Activated CD8-positive, alpha-beta memory T cell treated with anti-CD3 and anti-CD28 coated beads for 1 hour (primary cell): ENCODE measurements around the gene AQP9.

Source experiments
- DNase-seq, 2 donors: peaks; one replicate each; pipeline ENCODE4 v3.0.0-alpha.2; 2020; ENCODE audit warnings: low read depth in 1 of 2; ENCODE audit errors: extremely low read depth in 1 of 2

Gene AQP9

DNA sequence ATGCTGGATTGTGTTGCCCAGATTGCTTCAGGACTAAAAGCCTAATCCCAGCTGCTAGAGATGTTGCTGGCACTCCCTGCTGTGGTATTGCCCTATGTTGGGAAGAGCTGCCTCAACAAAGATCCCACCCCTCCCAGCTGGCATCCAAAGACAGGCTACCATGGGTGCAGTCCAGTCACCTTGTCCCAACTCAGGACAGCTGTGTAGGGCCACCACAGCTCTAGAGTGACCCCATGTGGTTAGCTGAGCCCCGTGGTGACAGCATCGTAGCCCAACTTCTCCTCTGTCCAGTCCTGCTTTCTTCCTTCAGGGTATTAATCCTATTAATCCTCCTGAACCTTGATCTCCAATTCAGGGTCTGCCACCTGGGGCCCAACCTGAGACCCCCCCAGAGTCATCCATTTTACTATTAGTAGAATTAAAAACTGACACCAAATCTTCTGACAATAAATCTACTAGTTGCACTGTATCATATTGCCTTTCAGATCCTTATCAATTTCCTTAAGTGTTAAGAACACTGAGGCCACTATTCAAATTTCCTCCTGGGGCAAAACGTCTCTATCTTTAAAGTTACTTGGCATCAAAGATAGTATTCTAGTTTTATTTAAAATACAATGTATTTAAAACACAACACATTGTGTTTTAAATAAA, 83.5 kb downstream of the AQP9 start:
- DNase-seq, result no peak

DNA sequence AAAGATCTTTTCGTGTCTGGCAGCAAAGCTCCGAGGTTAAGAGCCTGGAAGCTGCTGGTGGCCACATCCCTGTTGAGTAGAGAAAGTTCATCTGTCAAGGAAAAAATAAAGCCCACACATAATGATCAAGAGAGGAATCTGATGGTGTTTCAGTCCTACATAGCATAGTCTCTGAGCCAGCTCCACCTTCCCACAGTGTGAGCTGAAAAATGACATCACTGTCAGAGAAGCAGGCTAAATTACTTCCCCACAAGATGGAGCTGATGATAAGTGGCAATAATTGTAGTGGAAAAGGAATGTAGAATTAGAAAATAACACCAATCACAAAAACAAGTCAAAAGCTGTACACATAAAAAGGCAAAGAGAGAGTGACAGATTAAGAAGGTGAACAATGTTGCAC, 84.5 kb downstream of the AQP9 start:
- no peak for DNase-seq

DNA sequence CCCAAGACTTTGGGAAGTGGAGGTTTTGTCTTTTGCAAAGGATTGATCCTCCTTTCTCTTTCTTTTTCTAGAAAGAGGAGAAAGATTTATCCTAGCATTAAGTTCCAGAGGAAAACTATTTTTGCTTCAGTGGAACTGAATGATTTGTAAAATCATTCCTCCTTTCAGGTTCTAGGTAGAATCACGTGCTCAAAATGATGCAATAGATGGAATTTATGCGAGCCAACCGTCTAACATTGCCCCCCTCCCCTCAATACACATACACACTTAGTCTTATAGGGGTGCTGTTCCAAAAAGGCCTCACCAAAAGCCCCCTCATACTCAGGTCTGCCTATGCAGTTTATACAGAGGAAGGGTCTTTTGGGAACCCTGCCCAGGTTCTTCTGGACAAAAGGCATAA, 85.3 kb downstream of the AQP9 start:
- no peak for DNase-seq

DNA sequence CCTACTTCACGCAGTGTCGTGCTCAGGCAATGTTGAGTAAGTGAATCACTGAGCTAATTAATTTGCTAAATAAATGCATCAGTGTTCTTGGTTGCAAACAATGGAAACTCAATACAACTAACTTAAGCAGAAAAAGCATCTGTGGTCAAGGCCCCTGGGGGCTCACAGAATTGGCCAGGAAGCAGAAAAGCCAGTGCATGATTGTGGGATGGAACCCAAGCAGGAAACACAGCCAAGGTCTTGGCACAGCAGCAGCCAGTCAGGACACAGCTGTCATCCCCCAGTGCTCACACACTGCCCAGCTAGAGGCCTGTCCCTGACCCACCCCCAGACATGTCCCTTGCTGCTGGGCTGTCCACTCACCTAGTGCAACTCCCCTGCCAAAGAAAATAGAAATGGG, 85.9 kb downstream of the AQP9 start:
- no peak for DNase-seq

DNA sequence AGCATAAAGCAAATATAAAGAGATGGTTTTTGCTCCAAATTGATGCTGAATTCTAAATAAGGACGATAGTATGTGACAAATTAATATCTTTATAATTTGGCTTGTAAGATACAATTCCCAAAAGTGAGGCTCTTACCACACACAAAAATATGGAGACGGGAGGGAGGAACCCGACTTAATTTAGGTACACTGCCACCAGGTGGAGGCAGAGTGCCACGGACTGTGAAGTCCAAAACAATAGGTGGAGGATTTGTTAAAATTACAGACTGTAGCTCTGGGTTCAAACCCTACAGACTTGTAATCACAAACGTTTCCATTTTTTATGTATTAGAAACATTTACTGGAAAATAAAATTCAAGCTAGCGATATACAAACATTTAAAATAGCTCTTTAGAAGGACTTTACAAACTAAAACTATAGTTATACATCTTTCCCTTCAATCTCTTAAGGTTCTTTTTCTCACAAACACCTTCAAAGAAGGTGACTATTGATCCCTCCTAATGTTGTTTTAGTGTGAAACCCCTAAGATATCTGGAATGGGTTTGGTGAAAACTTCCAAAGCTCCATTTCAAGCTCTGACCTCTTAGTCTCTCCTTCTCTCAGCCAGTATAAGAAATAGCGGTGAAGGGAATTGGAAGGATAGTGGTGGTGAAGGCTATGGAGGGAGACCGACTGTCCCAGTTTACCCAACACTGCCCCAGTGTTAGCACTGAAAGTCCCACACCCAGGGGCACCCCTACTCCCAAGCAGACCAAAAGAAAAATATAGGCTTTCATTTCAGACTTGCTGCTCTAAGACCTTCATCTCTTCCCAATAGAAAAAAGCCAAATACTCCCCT, 89.7 kb downstream of the AQP9 start:
- DNase-seq, result peak; percentile 7 to 43

DNA sequence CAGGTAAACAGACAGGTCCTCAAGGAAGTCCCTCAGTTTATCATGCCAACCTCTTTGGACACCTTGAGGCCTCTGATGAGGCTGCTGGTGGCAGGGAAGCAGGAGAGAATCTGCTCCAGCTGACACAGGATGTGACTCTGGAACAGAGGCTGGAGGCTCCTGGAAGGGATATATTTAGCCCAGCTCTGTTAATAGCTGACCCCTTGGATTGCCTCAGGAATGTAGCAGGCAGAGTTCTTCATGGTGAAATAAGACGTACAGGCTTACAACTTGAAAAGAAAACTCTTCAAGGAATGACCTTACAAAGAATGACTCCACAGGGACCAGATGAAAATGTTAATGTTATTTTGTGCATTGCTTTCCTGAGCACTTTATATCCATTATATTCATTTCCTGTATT, 90.5 kb downstream of the AQP9 start:
- no peak for DNase-seq

DNA sequence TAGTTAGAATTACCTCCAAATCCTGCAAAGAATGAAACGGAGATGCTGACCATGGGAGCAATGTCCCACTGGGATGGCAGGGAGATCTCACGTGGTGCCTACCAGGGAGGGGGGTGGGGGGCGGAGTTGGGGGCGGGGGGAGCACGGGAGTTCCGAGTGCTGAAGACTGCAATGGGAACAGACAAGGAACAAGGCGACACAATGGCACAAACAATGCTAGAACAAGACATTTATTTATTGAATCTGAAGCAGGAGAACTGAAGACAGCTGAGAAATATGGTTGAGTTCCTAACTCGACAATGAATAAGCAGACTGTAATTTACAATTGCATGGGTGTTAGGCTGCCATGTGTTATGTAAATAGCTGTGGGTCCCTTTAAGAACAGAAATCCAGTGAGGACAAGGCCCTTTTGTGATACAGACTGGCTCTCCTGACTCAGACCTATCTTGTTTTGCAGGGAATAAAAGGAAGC, 91.2 kb downstream of the AQP9 start:
- DNase-seq, result no peak

DNA sequence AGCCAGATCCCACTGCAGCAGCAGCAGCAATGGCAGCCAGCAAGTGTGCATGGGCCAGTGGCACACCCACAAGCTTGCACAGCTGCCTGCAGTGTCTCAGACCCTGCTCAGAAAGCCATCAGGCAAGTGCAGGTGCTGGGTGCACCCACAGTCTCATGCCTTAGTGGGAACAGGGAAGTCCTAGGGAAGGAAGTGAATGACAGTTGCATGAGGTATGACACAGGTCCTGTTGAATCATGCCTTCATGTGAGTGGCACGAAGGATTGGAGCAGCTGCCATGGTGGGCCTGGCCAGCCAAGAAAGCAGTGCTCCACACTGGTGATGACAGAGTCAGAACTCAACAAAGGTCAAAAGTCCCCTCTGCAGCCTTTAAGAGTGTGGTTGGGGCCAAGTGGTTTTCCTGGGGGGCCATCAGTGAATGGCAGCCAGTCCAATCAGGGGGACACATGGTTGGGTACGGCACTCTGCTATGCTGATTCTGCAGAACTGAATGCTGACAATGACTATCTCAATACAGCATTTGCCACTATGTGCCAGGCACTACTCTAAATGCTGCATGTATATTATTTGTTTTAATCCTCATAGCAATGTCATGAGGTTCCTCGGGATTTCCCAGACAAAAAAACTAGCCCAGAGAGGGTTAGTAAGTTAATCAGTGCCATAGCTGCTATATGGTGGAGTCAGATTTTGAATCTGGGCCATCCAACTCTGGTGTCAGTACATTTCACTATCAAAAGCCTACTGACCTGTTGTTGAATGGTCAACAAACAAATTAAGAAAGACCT, 94.3 kb downstream of the AQP9 start:
- DNase-seq, result no peak

DNA sequence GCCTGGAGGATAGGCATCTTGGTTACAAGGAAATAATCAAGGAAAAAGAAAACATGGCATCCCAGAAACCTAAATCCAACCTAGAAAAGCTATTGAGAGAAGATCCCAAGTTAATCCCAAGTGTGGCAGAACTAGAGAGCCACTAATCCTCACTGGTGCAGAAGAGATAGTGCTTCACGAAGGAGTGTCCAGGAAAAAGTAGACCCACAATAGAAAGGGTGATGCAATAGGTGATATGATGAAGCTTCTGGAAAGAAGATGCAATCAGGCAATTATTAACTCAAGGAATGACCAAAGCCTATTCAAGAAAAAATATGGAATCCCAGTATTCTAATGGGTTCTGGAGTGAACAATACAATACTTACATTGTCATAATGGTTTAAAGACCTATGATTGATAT, 95.2 kb downstream of the AQP9 start:
- DNase-seq, result no peak
